Mononuclear cell (primary cell): ENCODE data around the gene POC1B. TPM values are rescaled to one million over a fixed set of nuclear protein-coding genes. Genes with fewer than 3 reads are reported as not detected.

ENCODE experiments used
- H3K27me3 ChIP-seq: 2 replicates; pipeline ENCODE4 v1.6.0; 2011; ENCODE audit warnings: low read length, control low read depth; ENCODE audit not compliant: insufficient read depth
- H3K4me1 ChIP-seq: 2 replicates; pipeline ENCODE4 v1.5.1; 2011; ENCODE audit warnings: mild to moderate bottlenecking, low read length, control low read depth; ENCODE audit not compliant: insufficient read depth
- H3K4me3 ChIP-seq: 2 replicates; pipeline ENCODE4 v1.5.1; 2011; ENCODE audit warnings: mild to moderate bottlenecking, low read length, moderate library complexity
- H3K9me3 ChIP-seq: 2 replicates; pipeline ENCODE4 v1.5.1; 2011; ENCODE audit warnings: low read depth, mild to moderate bottlenecking, control low read depth, low read length
- total RNA-seq: library from RNA; depleted of rRNA; stranded (reverse); fragments of >200 nt; gene quantifications from one replicate; pipeline ENCODE4 v1.2.3, GENCODE V29; 2012

Gene POC1B
- total RNA-seq, 1 donor = 49.1 TPM

GRCh38 chr12:89386138-89386537, 139.7 kb downstream of the POC1B start:
- no peak overlapping the region for H3K4me3 ChIP-seq
- H3K4me1 ChIP-seq = peaks cover 58% of the 10 kb centered on the region

GRCh38 chr12:89384807-89385206, 141.0 kb downstream of the POC1B start:
- peaks cover 48% of the 10 kb centered on the region for H3K4me1 ChIP-seq
- no peaks in the 10 kb centered on the region for H3K27me3 ChIP-seq
- no peak overlapping the region for H3K4me3 ChIP-seq
- H3K9me3 ChIP-seq = no peaks in the 10 kb centered on the region

More at GRCh38 chr12:89386138-89386537, 139.7 kb downstream of the POC1B start:
- Histone ChIP-seq H3K27me3 (no peaks in the 10 kb centered on the region), H3K9me3 (no peaks in the 10 kb centered on the region)

- Histone ChIP-seq H3K9me3 (no peaks in the 10 kb centered on the region), H3K4me3 (no peak overlapping the region), H3K27me3 (no peaks in the 10 kb centered on the region), H3K4me1 (peaks cover 42% of the 10 kb centered on the region)
These were observed 141.6 kb downstream of the POC1B start for GRCh38 chr12:89384050-89384758.

GRCh38 chr12:89383235-89384049, 142.4 kb downstream of the POC1B start:
- Histone ChIP-seq H3K27me3 (no peaks in the 10 kb centered on the region), H3K4me3 (no peak overlapping the region), H3K4me1 (peaks cover 41% of the 10 kb centered on the region), H3K9me3 (no peaks in the 10 kb centered on the region)

GRCh38 chr12:89382328-89382727, 143.5 kb downstream of the POC1B start:
- Histone ChIP-seq H3K27me3 (no peaks in the 10 kb centered on the region), H3K9me3 (no peaks in the 10 kb centered on the region), H3K4me1 (peaks cover 41% of the 10 kb centered on the region), H3K4me3 (no peak overlapping the region)

GRCh38 chr12:89379839-89380467, 145.9 kb downstream of the POC1B start:
- H3K4me3 ChIP-seq = no peak overlapping the region
- H3K9me3 ChIP-seq = no peaks in the 10 kb centered on the region
- no peaks in the 10 kb centered on the region for H3K27me3 ChIP-seq
- H3K4me1 ChIP-seq = peaks cover 42% of the 10 kb centered on the region

- no peaks in the 10 kb centered on the region for H3K9me3 ChIP-seq
- H3K27me3 ChIP-seq = no peaks in the 10 kb centered on the region
- H3K4me3 ChIP-seq = no peak overlapping the region
- peaks cover 36% of the 10 kb centered on the region for H3K4me1 ChIP-seq
These were observed 146.6 kb downstream of the POC1B start for GRCh38 chr12:89379148-89379838.

- Histone ChIP-seq H3K4me1 (peaks cover 13% of the 10 kb centered on the region), H3K27me3 (no peaks in the 10 kb centered on the region), H3K9me3 (no peaks in the 10 kb centered on the region), H3K4me3 (no peak overlapping the region)
These were observed 149.0 kb downstream of the POC1B start for GRCh38 chr12:89376844-89377243.

GRCh38 chr12:89376202-89376529, 149.7 kb downstream of the POC1B start:
- H3K9me3 ChIP-seq = no peaks in the 10 kb centered on the region

GRCh38 chr12:89373763-89374572, 151.9 kb downstream of the POC1B start:
- H3K27me3 ChIP-seq = no peaks in the 10 kb centered on the region

More at GRCh38 chr12:89376202-89376529, 149.7 kb downstream of the POC1B start:
- Histone ChIP-seq H3K4me3 (no peak overlapping the region), H3K27me3 (no peaks in the 10 kb centered on the region), H3K4me1 (peaks cover 6% of the 10 kb centered on the region)

GRCh38 chr12:89372584-89373370, 153.1 kb downstream of the POC1B start:
- H3K4me1 ChIP-seq = peaks cover 14% of the 10 kb centered on the region
- no peaks in the 10 kb centered on the region for H3K27me3 ChIP-seq
- H3K9me3 ChIP-seq = no peaks in the 10 kb centered on the region
- no peak overlapping the region for H3K4me3 ChIP-seq

More at GRCh38 chr12:89373763-89374572, 151.9 kb downstream of the POC1B start:
- H3K9me3 ChIP-seq = no peaks in the 10 kb centered on the region
- peaks cover 14% of the 10 kb centered on the region for H3K4me1 ChIP-seq
- no peak overlapping the region for H3K4me3 ChIP-seq

GRCh38 chr12:89370850-89371249, 155.0 kb downstream of the POC1B start:
- H3K27me3 ChIP-seq = no peaks in the 10 kb centered on the region
- no peaks in the 10 kb centered on the region for H3K9me3 ChIP-seq
- H3K4me1 ChIP-seq = peaks cover 14% of the 10 kb centered on the region
- no peak overlapping the region for H3K4me3 ChIP-seq

GRCh38 chr12:89370421-89370831, 155.4 kb downstream of the POC1B start:
- Histone ChIP-seq H3K4me1 (peaks cover 12% of the 10 kb centered on the region), H3K27me3 (no peaks in the 10 kb centered on the region), H3K4me3 (no peak overlapping the region), H3K9me3 (no peaks in the 10 kb centered on the region)
